Stimulated activated CD8-positive, alpha-beta memory T cell treated with anti-CD3 and anti-CD28 coated beads, Interleukin-4, amount 100 ng/mL, for 4 hours (primary cell): ENCODE results near the gene C10orf95.
"Not testable (repeated sequence)": the region's sequence is repeated elsewhere in the genome, so short reads cannot be mapped to it uniquely, and the experiment has no call there.

Experiments used
- DNase-seq, 2 donors: peaks; one replicate each; pipeline ENCODE4 v3.0.0-alpha.2; 2020; ENCODE audit warnings: low read depth in 2 of 2, low spot score in 1 of 2

The C10orf95 gene, protein sequence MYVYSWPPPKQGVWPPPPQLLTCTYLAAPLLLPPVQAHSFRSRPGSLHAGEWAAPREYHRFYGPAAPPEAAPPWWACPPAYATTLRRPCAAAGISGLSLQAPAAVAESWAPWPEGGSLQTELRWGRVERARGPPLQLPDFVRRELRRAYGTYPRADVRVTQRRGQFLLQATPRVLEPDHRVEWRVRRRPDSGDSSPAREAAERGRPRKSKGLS

DNA sequence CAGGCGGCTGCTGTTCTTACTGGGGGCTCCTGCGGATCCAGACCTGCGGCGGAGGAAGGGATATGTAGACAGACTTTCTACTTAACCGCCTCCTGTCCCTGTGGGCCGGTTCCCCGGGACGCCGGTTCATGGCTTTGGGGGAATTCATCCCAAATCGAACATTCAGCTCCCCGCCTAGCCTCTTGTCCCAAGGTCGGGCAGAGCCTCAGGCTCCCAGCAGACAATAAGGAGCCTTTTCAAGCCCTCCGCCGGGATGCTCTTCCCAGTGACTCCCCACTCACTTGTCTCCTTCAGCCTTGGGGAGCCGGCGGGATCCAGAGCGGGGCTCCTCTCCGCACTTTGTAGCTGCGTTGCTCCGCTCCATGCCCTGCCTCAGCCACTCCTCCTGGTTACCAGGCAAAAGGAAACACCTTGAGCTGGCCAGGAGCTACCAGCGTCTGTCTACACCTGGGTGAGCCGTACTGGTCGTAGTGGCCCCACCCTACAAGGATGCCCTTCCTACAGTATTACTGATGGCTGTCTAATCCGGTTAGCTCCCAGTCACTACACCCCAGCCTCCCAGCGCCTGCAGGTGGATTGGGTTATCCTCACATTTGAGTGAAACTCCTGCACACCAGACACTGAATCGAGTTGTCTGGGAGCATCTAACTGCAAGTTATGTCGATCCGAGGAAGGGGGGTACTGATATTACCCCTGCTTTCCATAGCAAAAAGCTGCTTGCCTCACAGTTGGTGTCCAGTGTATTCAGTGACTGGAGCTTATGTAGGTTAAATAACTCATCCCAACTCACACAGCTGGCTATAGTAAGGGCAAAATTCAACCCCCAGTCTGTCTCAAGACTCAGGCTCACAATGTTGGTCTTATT, at the start of gene C10orf95:
TSS of gene C10orf95 (minus strand) at position 439 of the 865 bp plus-strand sequence. CDS start 450 bp downstream, outside the sequence.
- DNase-seq: no peak

DNA sequence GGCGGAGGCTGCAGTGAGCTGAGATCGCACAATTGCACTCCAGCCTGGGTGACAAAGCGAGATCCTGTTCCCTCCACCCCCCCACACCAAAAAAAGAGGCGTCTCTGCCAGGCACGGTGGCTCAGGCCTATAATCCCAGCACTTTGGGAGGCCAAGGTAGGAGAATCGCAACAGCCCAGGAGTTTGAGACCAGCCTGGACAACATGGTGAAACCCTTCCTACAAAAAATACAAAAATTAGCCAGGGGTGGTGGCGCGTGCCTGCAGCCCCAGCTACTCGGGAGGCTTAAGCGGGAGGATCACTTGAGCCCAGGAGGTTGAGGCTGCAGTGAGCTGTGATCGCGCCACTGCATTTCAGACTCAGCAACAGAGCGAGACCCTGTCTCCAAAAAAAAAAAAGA, 49.3 kb upstream of the C10orf95 start:
- not testable (repeated sequence) for DNase-seq

DNA sequence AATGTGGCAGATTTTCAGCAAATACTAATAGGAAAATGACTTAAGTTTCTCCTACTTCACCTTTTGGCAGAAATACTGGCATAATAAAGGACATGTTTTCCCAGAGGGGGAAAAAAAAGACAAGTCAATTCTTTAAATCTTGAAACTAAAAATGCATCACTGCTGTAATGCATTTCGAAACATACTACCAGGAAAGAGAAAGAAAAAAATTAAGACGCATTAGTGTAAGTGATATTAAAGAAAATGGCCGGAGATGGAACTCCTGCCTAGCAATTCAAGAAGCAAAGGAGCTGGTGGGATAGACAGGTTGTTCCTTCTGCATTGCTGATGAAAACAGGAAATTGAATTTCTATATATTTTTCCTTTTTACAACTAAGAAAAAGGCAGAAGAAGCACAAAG, 48.0 kb upstream of the C10orf95 start:
- DNase-seq: no peak

DNA sequence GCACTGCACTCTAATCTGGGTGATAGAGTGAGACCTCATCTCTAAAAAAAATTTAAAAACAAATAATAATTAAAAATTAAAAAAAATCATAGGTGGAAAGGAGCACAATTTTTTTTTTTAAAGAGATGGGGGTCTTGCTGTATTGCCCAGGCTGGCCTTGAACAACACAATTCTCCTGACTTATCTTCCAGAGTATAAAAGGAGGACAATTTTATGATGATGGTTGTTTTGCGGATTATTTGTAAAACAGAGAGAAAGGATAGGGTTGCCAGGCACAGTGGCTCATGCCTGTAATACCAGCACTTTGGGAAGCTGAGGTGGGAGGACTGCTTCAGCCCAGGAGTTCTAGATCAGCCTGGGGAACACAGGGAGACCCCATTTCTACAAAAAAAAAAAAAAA, 46.2 kb upstream of the C10orf95 start:
- DNase-seq: no peak

DNA sequence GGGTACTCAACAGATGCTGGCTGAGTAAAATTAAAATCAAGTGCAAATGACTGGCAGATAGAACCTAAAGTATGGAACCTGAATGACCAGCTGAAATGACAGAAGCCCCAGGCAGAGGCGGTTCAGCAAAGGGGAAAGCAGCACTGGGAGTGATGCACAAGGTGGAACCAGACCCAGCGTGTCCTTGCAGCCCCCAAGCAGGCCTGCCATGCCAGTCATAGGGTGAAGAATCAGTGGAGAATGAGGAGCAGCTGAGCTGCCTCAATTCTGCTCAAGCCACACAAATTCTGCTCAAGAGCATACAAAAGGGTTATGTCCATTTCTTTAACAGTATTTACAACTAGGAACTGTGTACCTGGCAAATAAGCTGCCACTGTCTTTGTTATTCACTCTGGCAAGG, 42.4 kb upstream of the C10orf95 start:
- DNase-seq: no peak

DNA sequence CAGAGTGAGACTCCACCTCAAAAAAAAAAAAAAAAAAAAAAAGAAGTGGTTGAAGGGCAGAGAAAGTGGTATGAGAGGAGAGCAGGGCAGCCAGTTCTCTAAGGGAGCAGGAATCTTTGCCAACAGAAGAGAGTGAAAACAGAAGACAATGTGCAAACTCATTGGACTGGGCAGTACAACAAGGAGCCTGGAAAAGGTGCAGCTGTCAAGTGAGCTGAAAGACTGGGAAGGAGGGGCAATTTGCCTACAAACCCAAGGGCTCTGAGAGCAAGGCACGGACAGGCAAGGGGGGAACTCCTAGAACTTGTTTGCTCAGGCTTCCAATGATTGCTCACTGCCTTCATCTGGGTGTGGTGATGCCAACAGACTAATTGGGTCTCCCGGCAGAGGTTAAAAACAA, 41.6 kb upstream of the C10orf95 start:
- no peak for DNase-seq

DNA sequence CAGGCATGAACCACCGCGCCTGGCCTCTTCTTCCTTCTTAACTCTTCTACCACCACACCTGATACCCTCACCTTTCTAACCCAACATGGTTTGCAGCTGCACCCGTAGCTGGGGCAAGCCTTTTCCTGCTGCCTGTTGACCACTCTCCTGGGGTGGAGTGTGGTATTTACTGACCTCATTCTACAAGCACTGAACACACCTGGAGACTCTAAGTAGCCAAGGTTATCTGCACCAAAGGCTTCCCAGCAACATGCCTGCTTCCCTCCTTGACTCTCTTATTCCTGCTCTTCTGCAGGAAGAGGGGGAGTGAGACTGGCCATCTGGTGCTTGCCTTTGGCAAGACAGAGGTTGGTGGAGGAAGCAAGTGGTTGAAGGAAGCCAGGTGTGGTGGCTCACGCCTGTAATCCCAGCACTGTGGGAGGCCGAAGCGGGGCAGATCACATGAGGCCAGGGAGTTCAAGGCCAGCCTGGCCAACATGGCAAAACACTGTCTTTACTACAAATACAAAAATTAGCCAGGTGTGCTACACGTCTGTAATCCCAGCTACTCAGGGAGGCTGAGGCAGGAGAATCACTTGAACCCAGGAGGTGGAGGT, 41.1 kb upstream of the C10orf95 start:
- DNase-seq: no peak

DNA sequence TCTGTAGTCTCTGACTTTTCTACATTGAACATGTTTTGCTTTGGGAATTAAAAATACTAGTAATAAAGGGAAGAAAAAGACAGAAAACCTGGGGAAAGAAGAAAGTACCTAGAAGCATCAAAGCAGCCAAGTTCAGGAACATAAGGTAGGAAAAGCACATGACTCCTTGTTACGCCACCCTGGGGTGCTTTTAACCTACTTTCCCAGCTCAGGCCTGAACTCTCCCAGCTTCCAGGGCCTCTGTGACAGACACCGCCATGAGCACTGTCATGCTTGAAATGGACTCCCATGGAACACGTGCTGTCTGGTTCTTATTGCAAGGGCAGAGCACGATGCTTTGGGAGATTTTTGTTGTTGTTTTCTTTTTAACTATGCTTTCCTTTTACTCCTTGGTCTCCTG, 39.8 kb upstream of the C10orf95 start:
- DNase-seq: no peak

DNA sequence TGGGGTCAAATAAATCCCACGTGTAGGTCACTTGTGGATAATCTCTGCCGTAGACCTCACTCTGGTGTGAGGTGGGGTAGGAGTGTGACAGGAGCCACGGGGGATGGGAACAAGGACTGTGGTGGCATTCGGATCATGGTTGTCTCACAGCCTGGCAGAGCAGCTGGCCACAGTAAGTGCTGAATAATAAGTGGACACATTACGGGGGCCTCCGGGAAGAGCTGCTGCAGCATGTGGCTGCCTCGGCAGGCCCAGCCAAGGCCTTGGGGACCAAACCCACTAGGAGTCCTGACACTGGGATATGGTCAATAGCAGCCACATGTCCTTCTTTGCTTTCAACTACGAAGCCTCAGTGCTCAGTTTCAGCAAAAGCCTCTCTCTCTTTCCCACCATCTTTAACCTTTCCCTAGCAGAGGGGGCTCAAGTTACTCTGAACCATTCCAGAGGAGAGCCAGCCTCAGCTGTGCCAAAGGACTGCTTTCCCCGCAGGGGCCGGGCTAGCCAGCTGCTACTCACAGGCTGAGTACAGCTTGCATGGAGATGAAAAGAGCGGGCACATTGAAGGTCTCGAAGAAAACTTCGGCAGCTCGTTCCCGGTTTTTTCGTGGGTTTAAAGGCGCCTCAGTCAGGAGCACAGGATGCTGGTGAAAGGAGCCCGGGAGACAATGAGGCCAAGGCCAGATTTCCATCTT, 33.9 kb upstream of the C10orf95 start:
- no peak for DNase-seq

DNA sequence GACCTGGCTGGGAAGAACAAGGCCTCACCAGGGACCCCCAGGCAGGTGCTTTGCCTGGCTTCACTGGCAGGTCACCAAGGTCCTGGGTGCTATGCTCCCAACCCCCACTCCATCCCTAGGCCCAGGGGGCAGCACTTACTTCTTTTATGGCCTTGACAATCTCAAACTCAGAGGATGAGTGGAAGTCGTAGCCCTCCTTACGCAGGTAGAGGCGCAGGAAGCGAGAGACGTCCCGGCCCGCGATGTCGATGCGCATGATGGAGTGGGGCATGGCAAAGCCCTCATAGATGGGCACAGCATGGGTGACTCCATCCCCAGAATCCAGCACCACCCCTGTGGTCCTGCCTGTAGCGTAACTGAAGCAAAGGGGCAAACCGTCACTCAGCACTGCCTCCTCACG, 32.7 kb upstream of the C10orf95 start:
- no peak for DNase-seq

DNA sequence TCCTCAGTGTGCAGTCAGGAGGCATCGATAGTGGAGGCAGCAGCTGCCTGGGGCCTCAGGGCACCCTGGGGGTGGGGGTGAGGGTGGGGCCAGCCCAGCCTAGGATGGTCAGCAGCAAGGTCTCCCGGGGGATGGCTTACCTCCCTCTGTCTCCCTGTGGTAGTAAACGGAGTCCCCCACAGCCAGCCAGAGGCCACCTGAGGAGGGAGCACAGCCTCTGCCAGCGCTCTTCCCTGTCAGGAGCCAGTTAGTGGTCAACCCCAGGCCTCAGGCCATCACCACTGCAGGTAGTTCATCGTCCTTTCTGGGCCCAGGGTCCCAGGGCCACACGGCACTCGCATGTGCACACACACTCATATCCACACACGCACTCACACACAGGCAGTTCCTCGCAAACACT, 29.1 kb upstream of the C10orf95 start:
- DNase-seq: no peak

DNA sequence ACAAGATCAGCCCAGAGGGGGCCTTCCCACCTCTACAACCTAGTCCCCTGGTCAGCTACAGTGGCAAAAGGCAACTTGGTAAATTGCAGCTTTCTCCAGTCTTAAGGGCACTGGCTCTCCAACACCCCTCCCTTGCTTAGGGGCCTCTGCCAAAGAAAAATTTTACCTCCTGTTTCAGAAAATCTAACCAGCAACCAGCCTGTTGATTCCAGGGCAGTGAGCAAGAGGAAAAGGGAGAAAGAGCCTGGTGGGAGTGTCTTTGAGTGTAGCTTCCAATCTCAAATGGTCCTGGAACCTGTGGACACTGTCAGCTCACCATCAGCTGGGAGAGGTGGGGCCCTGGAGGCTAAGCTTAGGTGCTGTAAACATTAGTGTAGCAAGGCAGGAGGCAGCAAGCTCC, 28.3 kb upstream of the C10orf95 start:
- no peak for DNase-seq

DNA sequence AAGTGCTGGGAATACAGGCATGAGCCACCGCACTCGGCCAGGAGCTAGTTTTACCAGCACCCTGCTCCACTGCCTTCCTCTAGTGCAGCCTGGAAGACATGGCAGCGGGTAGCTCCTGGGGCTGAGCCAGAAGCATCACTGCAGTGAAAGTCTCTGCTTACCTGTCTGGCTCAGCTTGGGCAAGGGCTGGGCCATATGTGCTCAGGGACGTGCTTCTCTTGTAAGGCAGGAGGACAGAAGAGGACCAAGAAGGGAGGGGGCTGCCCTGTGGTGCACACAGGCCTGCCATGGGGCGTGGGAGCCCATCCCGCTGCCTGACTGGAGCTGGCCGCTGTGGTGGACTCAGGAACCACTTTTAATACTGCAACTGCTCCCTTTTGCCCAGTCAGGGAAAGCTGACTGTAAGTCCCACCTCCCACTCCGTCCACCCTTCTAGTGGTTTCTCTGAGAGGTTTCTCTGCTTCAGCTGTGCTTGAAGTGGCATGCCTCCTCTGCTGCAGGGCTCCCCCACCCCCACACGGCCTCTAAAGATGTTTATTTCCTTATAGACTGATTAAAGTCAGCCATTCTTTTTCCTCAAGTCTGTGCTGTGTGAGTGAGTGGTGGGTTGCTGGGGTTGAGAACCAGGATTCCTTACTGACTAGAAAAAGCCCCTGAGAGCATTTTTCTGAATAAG, 25.3 kb upstream of the C10orf95 start:
- DNase-seq: no peak

DNA sequence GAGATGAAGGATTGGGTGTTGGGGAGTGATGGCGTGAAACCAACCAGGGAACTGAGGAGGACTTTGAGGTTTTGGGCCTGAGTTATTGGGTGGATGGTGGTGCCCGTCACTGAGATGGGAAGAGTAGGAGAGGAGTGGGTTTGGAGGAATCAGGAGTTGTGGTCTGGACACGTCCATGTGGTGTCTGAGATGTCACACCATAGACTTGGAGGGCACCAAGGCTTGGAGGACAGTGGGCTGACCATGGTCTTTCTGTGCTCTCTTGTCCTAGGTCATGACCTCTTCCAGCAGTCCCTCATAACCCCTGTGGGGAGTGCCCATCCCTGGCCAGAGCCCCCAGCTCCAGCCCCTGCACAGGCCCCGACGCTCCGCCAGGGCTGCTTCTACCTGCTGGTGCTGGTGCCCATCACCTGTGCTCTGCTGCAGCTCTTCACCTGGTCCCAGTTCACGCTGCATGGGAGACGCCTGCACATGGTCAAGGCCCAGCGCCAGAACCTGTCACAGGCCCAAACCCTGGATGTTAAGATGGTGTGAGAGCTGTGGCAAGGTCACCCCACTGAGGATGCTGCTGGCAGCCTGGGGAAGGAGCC, 24.2 kb upstream of the C10orf95 start:
- DNase-seq: no peak

DNA sequence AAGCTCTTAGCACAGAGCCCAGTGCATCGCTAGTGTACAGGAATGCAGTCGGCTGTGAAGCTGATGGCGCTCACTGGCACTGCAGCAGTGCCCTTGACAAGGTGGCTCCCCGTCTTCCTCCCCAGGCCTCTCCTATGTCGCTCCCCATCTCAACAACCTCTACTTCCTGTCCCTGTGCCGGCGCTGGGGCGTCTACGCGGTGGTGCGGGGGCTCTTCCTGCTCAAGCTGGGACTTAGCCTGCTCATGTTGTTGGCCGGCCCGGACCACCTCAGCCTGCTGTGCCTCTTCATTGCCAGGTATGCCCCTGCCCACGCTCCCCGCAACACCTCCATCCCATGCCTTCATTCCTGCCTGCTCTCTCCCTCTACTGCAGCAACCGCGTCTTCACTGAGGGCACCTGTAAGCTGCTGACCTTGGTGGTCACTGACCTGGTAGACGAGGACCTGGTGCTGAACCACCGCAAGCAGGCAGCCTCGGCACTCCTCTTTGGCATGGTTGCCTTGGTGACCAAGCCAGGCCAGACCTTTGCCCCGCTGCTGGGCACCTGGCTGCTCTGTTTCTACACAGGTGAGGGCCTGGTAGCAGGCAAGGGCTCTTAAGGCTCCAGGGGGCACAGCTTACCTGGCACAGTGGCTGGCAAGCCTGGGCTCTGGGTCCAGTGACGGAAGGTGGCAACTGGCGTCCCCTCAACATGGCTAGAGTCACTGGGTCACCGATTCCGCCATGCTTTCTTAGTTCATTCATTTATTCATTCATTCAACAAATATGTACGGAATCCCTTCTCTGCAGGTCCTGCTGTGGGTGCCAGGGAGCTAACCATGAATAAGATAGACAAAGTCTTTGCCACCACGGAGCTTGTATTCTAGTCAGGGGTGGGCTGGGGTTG, 22.3 kb upstream of the C10orf95 start:
- no peak for DNase-seq

DNA sequence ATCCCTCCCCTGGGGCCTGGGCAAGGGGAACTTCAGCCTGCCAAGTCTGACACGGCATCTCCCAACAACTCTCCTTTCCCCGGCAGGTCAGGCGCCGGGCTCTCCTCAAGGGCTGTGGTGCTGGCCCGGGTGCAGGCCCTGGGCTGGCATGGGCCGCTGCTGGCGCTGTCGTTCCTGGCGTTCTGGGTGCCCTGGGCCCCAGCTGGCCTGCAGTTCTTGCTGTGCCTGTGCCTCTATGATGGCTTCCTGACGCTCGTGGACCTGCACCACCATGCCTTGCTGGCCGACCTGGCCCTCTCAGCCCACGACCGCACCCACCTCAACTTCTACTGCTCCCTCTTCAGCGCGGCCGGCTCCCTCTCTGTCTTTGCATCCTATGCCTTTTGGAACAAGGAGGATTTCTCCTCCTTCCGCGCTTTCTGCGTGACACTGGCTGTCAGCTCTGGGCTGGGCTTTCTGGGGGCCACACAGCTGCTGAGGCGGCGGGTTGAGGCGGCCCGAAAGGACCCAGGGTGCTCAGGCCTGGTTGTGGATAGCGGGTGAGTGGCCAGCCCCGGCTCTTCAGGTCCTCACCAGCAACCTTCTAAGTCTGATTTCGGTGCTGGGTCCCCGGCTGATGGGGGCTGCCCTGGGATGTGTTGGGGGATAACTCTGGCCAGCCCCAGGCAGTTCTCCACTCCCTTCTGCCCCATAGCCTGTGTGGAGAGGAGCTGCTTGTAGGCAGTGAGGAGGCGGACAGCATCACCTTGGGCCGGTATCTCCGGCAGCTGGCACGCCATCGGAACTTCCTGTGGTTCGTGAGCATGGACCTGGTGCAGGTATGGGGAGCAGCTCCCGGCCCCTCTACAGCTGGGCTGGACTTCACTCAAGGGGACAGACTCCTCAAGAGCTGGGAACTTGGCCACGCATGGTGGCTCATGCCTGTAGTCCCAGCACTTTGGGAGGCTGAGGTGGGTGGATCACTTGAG, 19.5 kb upstream of the C10orf95 start:
- DNase-seq: no peak

DNA sequence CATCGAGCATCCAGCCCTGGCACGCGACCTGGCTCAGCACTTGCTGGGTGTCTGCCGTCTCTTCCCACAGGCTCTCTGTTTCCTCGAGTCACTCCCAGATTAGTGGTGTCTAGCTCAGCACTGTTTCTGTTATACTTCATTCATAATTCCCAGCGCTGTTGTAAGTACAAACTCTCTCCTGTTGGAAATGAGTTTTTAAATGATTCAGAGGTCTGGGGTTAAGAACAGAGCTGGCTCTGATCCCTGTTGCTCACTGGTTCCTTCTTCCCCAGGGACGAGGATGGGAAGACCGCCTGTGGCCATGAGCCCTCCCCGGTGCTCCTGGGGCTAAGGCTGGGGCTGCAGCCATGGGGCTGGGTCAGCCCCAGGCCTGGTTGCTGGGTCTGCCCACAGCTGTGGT, 17.3 kb upstream of the C10orf95 start:
- DNase-seq: no peak

DNA sequence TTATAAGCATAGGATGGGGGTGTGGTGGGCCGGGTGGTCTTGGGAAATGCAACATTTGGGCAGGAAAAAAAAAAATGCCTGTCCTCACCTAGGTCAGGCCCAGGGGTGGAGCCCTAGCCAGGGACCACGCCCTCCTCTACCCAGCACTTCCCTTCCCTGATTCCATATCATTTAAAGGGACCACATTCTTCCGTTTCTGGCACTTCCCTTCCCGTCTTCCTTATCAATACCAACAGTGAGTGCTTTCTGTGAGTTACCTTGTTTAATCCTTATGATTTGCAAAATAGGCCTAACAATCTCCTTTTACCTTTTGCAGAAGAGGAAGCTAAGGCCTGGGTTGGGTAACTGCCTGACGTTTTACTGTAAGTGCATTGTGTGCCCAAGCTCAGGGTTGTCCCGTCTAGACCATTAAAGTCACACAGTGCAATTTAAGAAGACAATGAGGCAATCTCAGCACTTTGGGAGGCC, 16.7 kb upstream of the C10orf95 start:
- no peak for DNase-seq

DNA sequence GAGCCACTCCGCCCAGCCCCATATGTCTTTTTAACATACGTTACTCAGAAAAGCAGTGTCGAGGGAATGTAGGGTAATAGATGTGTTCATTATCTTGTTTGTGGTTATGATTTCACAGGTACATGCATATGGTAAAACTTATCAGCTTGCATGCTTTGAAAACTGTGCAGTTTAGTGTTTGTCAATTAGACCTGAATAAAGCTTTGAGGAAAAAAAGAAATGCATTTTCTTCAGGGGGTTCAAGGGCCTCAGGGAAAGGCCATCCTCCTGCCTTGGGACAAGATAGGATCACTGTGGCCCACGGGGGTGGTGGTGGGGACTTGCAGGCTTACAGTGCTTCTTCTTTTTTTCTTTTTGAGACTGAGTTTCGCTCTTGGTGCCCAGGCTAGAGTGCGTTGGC, 16.0 kb upstream of the C10orf95 start:
- DNase-seq: no peak
